Keratinocyte (primary cell): ENCODE results near the gene BMPER.

Experiments
- CTCF ChIP-seq, 3 experiments: IDR thresholded peaks in 1 of 3; conservative IDR thresholded peaks in 1 of 3; optimal IDR thresholded peaks in 1 of 3; 2 replicates in 2 of 3; 3 replicates in 1 of 3; pipeline versions ENCODE3 to v1.5.1; 2011; ENCODE audit warnings: low read length in 3 of 3, mild to moderate bottlenecking in 3 of 3, moderate library complexity in 2 of 3, control low read depth in 1 of 3, inconsistent platforms in 1 of 3; ENCODE audit not compliant: insufficient read depth in 2 of 3; ENCODE audit errors: extremely low read depth in 1 of 3
- EZH2 ChIP-seq: IDR thresholded peaks from one replicate; pipeline ENCODE4 v1.6.1; 2012; ENCODE audit warnings: inconsistent platforms, mild to moderate bottlenecking, low read length, moderate library complexity

DNA sequence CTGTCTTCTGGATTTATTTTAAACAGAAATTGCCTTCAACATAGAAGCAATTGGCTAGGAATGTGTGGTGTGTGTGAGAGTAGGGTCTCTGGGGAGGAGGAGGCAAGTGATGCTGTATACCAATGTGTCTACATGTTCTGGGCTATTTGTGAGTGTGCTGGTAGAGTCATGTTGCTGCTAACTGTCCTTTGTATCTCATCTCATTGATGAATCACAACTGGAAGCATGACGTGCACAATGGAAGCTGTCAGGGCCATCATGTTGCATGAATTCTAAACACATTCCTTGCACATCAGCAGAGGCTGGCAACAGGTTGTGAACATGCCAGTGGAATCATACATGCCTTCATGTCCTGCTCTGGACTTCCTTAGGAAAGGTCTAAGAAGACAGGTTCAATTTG, 199.7 kb downstream of the BMPER start:
- TF ChIP-seq CTCF (optimal IDR thresholded peaks at IDR 0.05 in 1 of 3, IDR thresholded peaks at IDR 0.05 in 1 of 3, conservative IDR thresholded peaks at IDR 0.05 in 1 of 3; ENCODE audit: extremely low read depth in 1 of 3, insufficient read depth in 2 of 3, low read length in 3 of 3), result no peak
- TF ChIP-seq EZH2, result no peak
